Lower lobe of right lung (tissue), 2 donors: ENCODE results near the gene GALNT2. TPM values are rescaled to one million over a fixed set of nuclear protein-coding genes. Genes with fewer than 3 reads are reported as not detected.
A peak's percentile ranks its signal among the peaks of the same experiment; 100 is the strongest.

Experiments
- ATAC-seq, 2 donors: fragments of 200-7000 bp; cut with Tn5 transposase; one replicate each; pipeline ENCODE4 v1.9.1; 2020 to 2022; ENCODE audit warnings: mild to moderate bottlenecking in 2 of 2, moderate library complexity in 2 of 2
- DNase-seq: peaks from one replicate; pipeline ENCODE4 v3.0.0-alpha.2; 2020
- H3K27ac ChIP-seq: fragments of 200-600 bp; one replicate; pipeline ENCODE4 v1.8.0; 2022
- H3K27me3 ChIP-seq: fragments of 200-600 bp; one replicate; pipeline ENCODE4 v1.8.0; 2022; ENCODE audit warnings: low read depth
- H3K36me3 ChIP-seq: fragments of 200-600 bp; one replicate; pipeline ENCODE4 v1.8.0; 2022; ENCODE audit warnings: mild to moderate bottlenecking
- H3K4me1 ChIP-seq: fragments of 200-600 bp; one replicate; pipeline ENCODE4 v1.8.0; 2022
- H3K4me3 ChIP-seq: fragments of 200-600 bp; one replicate; pipeline ENCODE4 v1.8.0; 2022; ENCODE audit warnings: mild to moderate bottlenecking
- H3K9me3 ChIP-seq: fragments of 200-600 bp; one replicate; pipeline ENCODE4 v1.8.0; 2022
- CTCF ChIP-seq: fragments of 200-600 bp; IDR thresholded peaks from one replicate; pipeline ENCODE4 v1.8.0; 2022; ENCODE audit warnings: antibody characterized with exemption, mild to moderate bottlenecking
- intact Hi-C: fragments of 100-400 bp; cut with DNase I; formaldehyde crosslinking; loops from one replicate; pipeline ENCODE4 v1.11.0; 2022
- total RNA-seq: library from RNA; stranded (reverse); fragmentation: NEBNext Ultra II Directional; extraction: Animal tissue kit (Norgen Biotek cat#: 25700); gene quantifications from one replicate; pipeline ENCODE4 v1.2.1, GENCODE V29; 2021
- donor health status: DM: no; HTN: yes; CAD: no; lungs with severe emphysema.

The GALNT2 gene
- total RNA-seq, 1 donor from 2014 or later: 48.0 TPM

GRCh38 chr1:230148126-230148652, 81.2 kb downstream of the GALNT2 start:
- Histone ChIP-seq H3K4me3 (no peak overlapping the region), H3K9me3 (no peaks in the 10 kb centered on the region), H3K36me3 (no peaks in the 10 kb centered on the region), H3K27ac (no peak overlapping the region), H3K27me3 (no peaks in the 10 kb centered on the region), H3K4me1 (peaks cover 31% of the 10 kb centered on the region)
- TF ChIP-seq CTCF: no peak
- intact Hi-C loops: no loop called here
- ATAC-seq: peak; percentile 9 to 31
- no peak for DNase-seq

- ATAC-seq (no peak), DNase-seq (no peak)
- intact Hi-C loops: no loop called here
- Histone ChIP-seq H3K27ac (no peak overlapping the region), H3K4me1 (peaks cover 36% of the 10 kb centered on the region), H3K27me3 (no peaks in the 10 kb centered on the region), H3K4me3 (no peak overlapping the region), H3K9me3 (no peaks in the 10 kb centered on the region), H3K36me3 (no peaks in the 10 kb centered on the region)
- no peak for TF ChIP-seq CTCF
Observed at GRCh38 chr1:230148768-230149469, 81.9 kb downstream of the GALNT2 start.

- intact Hi-C loops: no loop called here
Observed at GRCh38 chr1:230149751-230150584, 82.9 kb downstream of the GALNT2 start.

GRCh38 chr1:230150615-230151014, 83.6 kb downstream of the GALNT2 start:
- no peak for DNase-seq
- no peaks in the 10 kb centered on the region for H3K9me3 ChIP-seq
- H3K4me3 ChIP-seq: no peak overlapping the region
- peaks cover 27% of the 10 kb centered on the region for H3K4me1 ChIP-seq
- intact Hi-C loops: no loop called here
- H3K27me3 ChIP-seq: no peaks in the 10 kb centered on the region
- no peak for TF ChIP-seq CTCF
- no peak for ATAC-seq
- H3K27ac ChIP-seq: no peak overlapping the region
- H3K36me3 ChIP-seq: no peaks in the 10 kb centered on the region

More at GRCh38 chr1:230149751-230150584, 82.9 kb downstream of the GALNT2 start:
- no peak overlapping the region for H3K27ac ChIP-seq
- ATAC-seq: peak in 1 of 2 donors; percentile 31
- H3K27me3 ChIP-seq: no peaks in the 10 kb centered on the region
- no peaks in the 10 kb centered on the region for H3K36me3 ChIP-seq
- TF ChIP-seq CTCF: no peak
- DNase-seq: no peak
- no peaks in the 10 kb centered on the region for H3K9me3 ChIP-seq
- H3K4me3 ChIP-seq: no peak overlapping the region
- H3K4me1 ChIP-seq: peaks cover 33% of the 10 kb centered on the region

GRCh38 chr1:230151924-230152468, 85.0 kb downstream of the GALNT2 start:
- H3K27ac ChIP-seq: no peak overlapping the region
- intact Hi-C loops: no loop called here
- H3K4me1 ChIP-seq: peaks cover 22% of the 10 kb centered on the region
- TF ChIP-seq CTCF: no peak
- H3K9me3 ChIP-seq: no peaks in the 10 kb centered on the region
- DNase-seq (no peak), ATAC-seq (no peak)
- H3K36me3 ChIP-seq: no peaks in the 10 kb centered on the region
- H3K4me3 ChIP-seq: no peak overlapping the region
- H3K27me3 ChIP-seq: no peaks in the 10 kb centered on the region
